DND-41 (cell line): ENCODE results near the gene LGI4.

Experiments
- ATAC-seq: fragments of 200-7000 bp; cut with Tn5 transposase; 3 replicates; pipeline ENCODE4 v1.9.1; 2021; ENCODE audit warnings: low read depth; ENCODE audit not compliant: insufficient read depth
- DNase-seq: peaks from one replicate; pipeline ENCODE4 v3.0.0-alpha.2; 2020
- H2AFZ ChIP-seq: 2 replicates; pipeline ENCODE4 v1.6.0; 2012; ENCODE audit warnings: low read depth, low read length
- H3K27ac ChIP-seq: 2 replicates; pipeline ENCODE4 v1.5.1; 2012; ENCODE audit warnings: low read length, inconsistent platforms
- H3K27me3 ChIP-seq: fragments of 200-600 bp; sonication (generic); 2 replicates; pipeline ENCODE4 v1.6.0; 2012; ENCODE audit warnings: low read length, mild to moderate bottlenecking, inconsistent platforms; ENCODE audit not compliant: insufficient read depth, poor library complexity
- H3K36me3 ChIP-seq: 2 replicates; pipeline ENCODE4 v1.5.1; 2012; ENCODE audit warnings: low read length, inconsistent platforms; ENCODE audit not compliant: insufficient read depth
- H3K4me1 ChIP-seq: 2 replicates; pipeline ENCODE4 v1.5.1; 2012; ENCODE audit warnings: mild to moderate bottlenecking, low read length; ENCODE audit not compliant: insufficient read depth
- H3K4me2 ChIP-seq: 2 replicates; pipeline ENCODE4 v1.6.0; 2012; ENCODE audit warnings: mild to moderate bottlenecking, moderate library complexity, low read length, inconsistent platforms; ENCODE audit not compliant: insufficient read depth
- H3K4me3 ChIP-seq, 2 experiments: fragments of 200-600 bp in 1 of 2; shearing (Covaris generic) in 1 of 2; 2 replicates each; pipeline ENCODE4 v1.5.1; 2012 to 2016; ENCODE audit warnings: inconsistent platforms in 2 of 2, low read length in 2 of 2, mild to moderate bottlenecking in 2 of 2, low read depth in 1 of 2, moderate library complexity in 1 of 2
- H3K79me2 ChIP-seq: 2 replicates; pipeline ENCODE4 v1.6.0; 2012; ENCODE audit warnings: low read length, inconsistent platforms; ENCODE audit not compliant: insufficient read depth
- H3K9ac ChIP-seq: 2 replicates; pipeline ENCODE4 v1.6.0; 2012; ENCODE audit warnings: low read depth, mild to moderate bottlenecking, inconsistent platforms, low read length, moderate library complexity
- H3K9me3 ChIP-seq: 2 replicates; pipeline ENCODE4 v1.5.1; 2012; ENCODE audit warnings: low read length, moderate library complexity, mild to moderate bottlenecking, inconsistent platforms; ENCODE audit not compliant: insufficient read depth, severe bottlenecking
- H4K20me1 ChIP-seq: 2 replicates; pipeline ENCODE4 v1.6.0; 2012; ENCODE audit warnings: low read length; ENCODE audit not compliant: insufficient read depth
- CTCF ChIP-seq: IDR thresholded peaks from 2 replicates; pipeline ENCODE4 v1.5.1; 2012; ENCODE audit warnings: borderline replicate concordance, low read length, moderate library complexity, mild to moderate bottlenecking; ENCODE audit not compliant: poor library complexity, severe bottlenecking; ENCODE audit errors: extremely low read depth
- EZH2 ChIP-seq: IDR thresholded peaks from 3 replicates; pipeline ENCODE4 v1.6.1; 2012; ENCODE audit warnings: borderline replicate concordance, low read depth, mild to moderate bottlenecking, moderate library complexity, low read length, inconsistent platforms; ENCODE audit not compliant: severe bottlenecking

LGI4 gene

GRCh38 chr19:35128398-35129057, 6.3 kb downstream of the LGI4 start:
- Histone ChIP-seq H3K4me2 (no peak overlapping the region), H3K36me3 (no peaks in the 10 kb centered on the region), H3K27me3 (no peaks in the 10 kb centered on the region), H3K79me2 (no peaks in the 10 kb centered on the region), H3K27ac (no peak overlapping the region), H2AFZ (no peak overlapping the region), H3K9ac (no peak overlapping the region), H3K9me3 (no peaks in the 10 kb centered on the region), H4K20me1 (no peaks in the 10 kb centered on the region), H3K4me3 (no peak overlapping the region), H3K4me1 (no peaks in the 10 kb centered on the region)
- ATAC-seq = no peak
- TF ChIP-seq CTCF (no peak), EZH2 (no peak)
- no peak for DNase-seq

GRCh38 chr19:35127871-35128270, 7.0 kb downstream of the LGI4 start:
- H3K4me3 ChIP-seq = no peak overlapping the region
- H3K9ac ChIP-seq = no peak overlapping the region
- H3K27me3 ChIP-seq = no peaks in the 10 kb centered on the region
- no peak for DNase-seq
- no peak for ATAC-seq
- no peak overlapping the region for H2AFZ ChIP-seq
- TF ChIP-seq CTCF (no peak), EZH2 (no peak)
- no peak overlapping the region for H3K27ac ChIP-seq
- H3K9me3 ChIP-seq = no peaks in the 10 kb centered on the region
- H4K20me1 ChIP-seq = no peaks in the 10 kb centered on the region
- H3K36me3 ChIP-seq = no peaks in the 10 kb centered on the region
- H3K4me2 ChIP-seq = no peak overlapping the region
- H3K79me2 ChIP-seq = no peaks in the 10 kb centered on the region
- no peaks in the 10 kb centered on the region for H3K4me1 ChIP-seq

DNA sequence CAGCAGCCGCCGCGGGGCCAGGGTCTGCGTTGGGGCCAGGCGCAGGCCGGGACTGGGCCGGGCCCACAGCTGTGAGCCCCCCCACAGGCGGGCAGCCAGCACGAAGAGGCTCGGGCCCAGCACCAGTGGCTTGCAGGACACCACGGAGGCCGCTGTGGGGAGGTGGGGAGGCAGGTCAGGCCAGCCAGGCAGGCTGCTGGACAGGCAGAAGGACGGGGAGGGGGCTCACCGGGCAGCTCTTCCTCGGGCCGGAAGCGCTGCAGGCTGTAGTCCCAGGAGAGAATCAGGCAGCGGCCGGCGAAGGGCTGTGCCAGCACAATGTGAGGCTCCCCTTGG, 8.3 kb downstream of the LGI4 start:
- Histone ChIP-seq H3K4me3 (no peak overlapping the region), H3K9me3 (no peaks in the 10 kb centered on the region), H2AFZ (no peak overlapping the region), H4K20me1 (no peaks in the 10 kb centered on the region), H3K27me3 (no peaks in the 10 kb centered on the region), H3K4me2 (no peak overlapping the region), H3K4me1 (no peaks in the 10 kb centered on the region), H3K36me3 (no peaks in the 10 kb centered on the region), H3K27ac (no peak overlapping the region), H3K79me2 (no peaks in the 10 kb centered on the region), H3K9ac (no peak overlapping the region)
- TF ChIP-seq CTCF (no peak), EZH2 (no peak)
- ATAC-seq (no peak), DNase-seq (no peak)
